HCT116 (cell line): ENCODE results near the gene PROCA1. TPM values are rescaled to one million over a fixed set of nuclear protein-coding genes. Genes with fewer than 3 reads are reported as not detected.
A peak's percentile ranks its signal among the peaks of the same experiment; 100 is the strongest.

Experiments used
- ATAC-seq: fragments of 200-7000 bp; cut with Tn5 transposase; 2 replicates; pipeline ENCODE4 v1.9.1; 2020; ENCODE audit warnings: mild to moderate bottlenecking, moderate library complexity
- BruUV-seq: library from RNA; stranded (reverse); fragments of 400-500 nt; replicated peaks from 2 replicates; lab custom pipeline; 2021; lab: Mats Ljungman, UMichigan
- CTCF ChIA-PET: fragments of 300-600 bp; sonication (Branson Sonifier 250); formaldehyde crosslinking; loops from one replicate; lab custom pipeline; 2021; ENCODE audit warnings: antibody characterized with exemption; lab: Charles Lee
- POLR2A ChIA-PET: fragments of 300-600, 350-600 bp; sonication (Branson Sonifier 250); formaldehyde crosslinking; loops from one replicate; lab custom pipeline; 2021; ENCODE audit warnings: antibody characterized with exemption; lab: Charles Lee
- RAD21 ChIA-PET, 2 experiments: fragments of 300-600 bp; sonication (Branson Sonifier 250); formaldehyde crosslinking; loops; one replicate each; lab custom pipeline; 2023; ENCODE audit warnings: low total read pairs in 2 of 2; ENCODE audit not compliant: uncharacterized antibody in 2 of 2, unreplicated experiment in 2 of 2, low non-redundant PET in 1 of 2; lab: Charles Lee
- DNase-seq: peaks from one replicate; pipeline ENCODE4 v3.0.0-alpha.2; 2010; ENCODE audit warnings: low read depth, low spot score
- H2AFZ ChIP-seq: fragments of 200-600 bp; shearing (Covaris generic), sonication (generic); 2 replicates; pipeline ENCODE4 v1.6.1; 2017; ENCODE audit warnings: low read depth, mixed run types, mixed read lengths, antibody characterized with exemption, low read length; ENCODE audit not compliant: poor library complexity, severe bottlenecking
- H3K27ac ChIP-seq: 2 replicates; pipeline ENCODE4 v1.5.1; 2012; ENCODE audit warnings: low read depth, low read length
- H3K27me3 ChIP-seq: fragments of 200-600 bp; sonication (generic); 2 replicates; pipeline ENCODE4 v1.6.1; 2016; ENCODE audit warnings: mixed run types, low read length, mixed read lengths; ENCODE audit not compliant: insufficient read depth
- H3K36me3 ChIP-seq, 2 experiments: fragments of 200-500 bp in 1 of 2; fragments of 200-600 bp in 1 of 2; sonication (Bioruptor generic) in 1 of 2; sonication (generic) in 1 of 2; 2 replicates each; pipeline versions ENCODE4 v1.5.1 to v1.6.1; 2014 to 2016; ENCODE audit warnings: low read length in 2 of 2, inconsistent platforms in 1 of 2, mixed read lengths in 1 of 2, mixed run types in 1 of 2; ENCODE audit not compliant: insufficient read depth in 2 of 2, control insufficient read depth in 1 of 2
- H3K4me1 ChIP-seq, 2 experiments: fragments of 200-600 bp in 1 of 2; sonication (generic) in 1 of 2; 2 replicates each; pipeline versions ENCODE4 v1.5.1 to v1.6.1; 2012 to 2017; ENCODE audit warnings: low read length in 2 of 2, inconsistent platforms in 1 of 2, mild to moderate bottlenecking in 1 of 2, mixed read lengths in 1 of 2, mixed run types in 1 of 2, moderate library complexity in 1 of 2; ENCODE audit not compliant: insufficient read depth in 2 of 2, control insufficient read depth in 1 of 2
- H3K4me2 ChIP-seq: fragments of 200-600 bp; sonication (generic); 2 replicates; pipeline ENCODE4 v1.6.1; 2017; ENCODE audit warnings: mixed run types, low read length, mixed read lengths
- H3K4me3 ChIP-seq, 2 experiments: fragments of 200-600 bp in 1 of 2; sonication (generic) in 1 of 2; replicated peaks in 1 of 2; 2 replicates each; pipeline ENCODE4 v1.5.1; 2011 to 2016; ENCODE audit warnings: low read length in 2 of 2, control low read depth in 1 of 2, low read depth in 1 of 2, mild to moderate bottlenecking in 1 of 2, mixed read lengths in 1 of 2, mixed run types in 1 of 2
- H3K79me2 ChIP-seq: fragments of 200-600 bp; sonication (generic); 2 replicates; pipeline ENCODE4 v1.6.1; 2017; ENCODE audit warnings: mild to moderate bottlenecking, mixed run types, low read length, moderate library complexity, mixed read lengths; ENCODE audit not compliant: insufficient read depth
- H3K9ac ChIP-seq: fragments of 200-600 bp; sonication (generic); 2 replicates; pipeline ENCODE4 v1.6.1; 2016; ENCODE audit warnings: low read length, mixed read lengths
- H3K9me2 ChIP-seq: fragments of 200-600 bp; sonication (generic), shearing (Covaris generic); 2 replicates; pipeline ENCODE4 v1.6.1; 2017; ENCODE audit warnings: mixed run types, mild to moderate bottlenecking, moderate library complexity; ENCODE audit not compliant: insufficient read depth
- H3K9me3 ChIP-seq, 2 experiments: fragments of 200-500 bp in 1 of 2; fragments of 200-600 bp in 1 of 2; sonication (Bioruptor generic) in 1 of 2; sonication (generic) in 1 of 2; 2 replicates each; pipeline ENCODE4 v1.6.1; 2014 to 2017; ENCODE audit warnings: low read length in 2 of 2, mixed read lengths in 2 of 2, inconsistent platforms in 1 of 2, low read depth in 1 of 2, mild to moderate bottlenecking in 1 of 2, mixed run types in 1 of 2, moderate library complexity in 1 of 2; ENCODE audit not compliant: control insufficient read depth in 1 of 2, insufficient read depth in 1 of 2
- H4K20me1 ChIP-seq: fragments of 200-600 bp; sonication (generic), shearing (Covaris generic); 2 replicates; pipeline ENCODE4 v1.6.1; 2017; ENCODE audit warnings: mixed run types, mild to moderate bottlenecking, moderate library complexity; ENCODE audit not compliant: insufficient read depth
- CBX3 ChIP-seq: IDR thresholded peaks from 2 replicates; pipeline ENCODE4 v1.6.1; 2012; ENCODE audit warnings: low read depth
- CEBPB ChIP-seq: IDR thresholded peaks from 2 replicates; pipeline ENCODE4 v1.6.1; 2012; ENCODE audit warnings: low read depth
- EGR1 ChIP-seq: IDR thresholded peaks from 2 replicates; pipeline ENCODE4 v1.6.1; 2012; ENCODE audit warnings: low read depth
- ELF1 ChIP-seq: IDR thresholded peaks from 2 replicates; pipeline ENCODE4 v1.6.1; 2012; ENCODE audit warnings: low read depth, borderline replicate concordance
- EZH2phosphoT487 ChIP-seq: fragments of 200-600 bp; IDR thresholded peaks from 2 replicates; pipeline ENCODE4 v1.6.1; 2018; ENCODE audit warnings: antibody characterized with exemption, borderline replicate concordance
- FOSL1 ChIP-seq: IDR thresholded peaks from 2 replicates; pipeline ENCODE4 v1.6.1; 2012; ENCODE audit warnings: low read depth
- JUND ChIP-seq: IDR thresholded peaks from 2 replicates; pipeline ENCODE4 v1.6.1; 2012
- POLR2AphosphoS5 ChIP-seq: IDR thresholded peaks from 2 replicates; pipeline ENCODE4 v1.6.1; 2011; ENCODE audit warnings: mild to moderate bottlenecking, low read depth, low read length, moderate library complexity
- SIN3A ChIP-seq: IDR thresholded peaks from 2 replicates; pipeline ENCODE4 v1.6.1; 2012; ENCODE audit warnings: low read depth
- SP1 ChIP-seq: IDR thresholded peaks from 2 replicates; pipeline ENCODE4 v1.6.1; 2012; ENCODE audit warnings: low read depth
- SRF ChIP-seq: IDR thresholded peaks from 2 replicates; pipeline ENCODE4 v1.6.1; 2012; ENCODE audit warnings: low read depth
- TCF7L2 ChIP-seq: IDR thresholded peaks from 2 replicates; pipeline ENCODE4 v1.7.0; 2011; ENCODE audit warnings: borderline replicate concordance, inconsistent platforms; ENCODE audit not compliant: insufficient read depth, insufficient read length; ENCODE audit errors: extremely low read depth
- YY1 ChIP-seq: IDR thresholded peaks from 2 replicates; pipeline ENCODE4 v1.6.1; 2011; ENCODE audit warnings: low read length, low read depth, moderate library complexity, mild to moderate bottlenecking; ENCODE audit not compliant: insufficient replicate concordance; ENCODE audit errors: extremely low read depth
- ZBTB33 ChIP-seq: IDR thresholded peaks from 2 replicates; pipeline ENCODE4 v1.6.1; 2011; ENCODE audit warnings: mild to moderate bottlenecking, low read length, moderate library complexity; ENCODE audit not compliant: insufficient replicate concordance; ENCODE audit errors: extremely low read depth
- ZFX ChIP-seq: fragments of 450-650 bp; IDR thresholded peaks from 2 replicates; pipeline ENCODE4 v1.6.1; 2017
- ZNF274 ChIP-seq: fragments of 200-500 bp; sonication (Bioruptor generic); IDR thresholded peaks from 2 replicates; pipeline ENCODE4 v1.6.1; 2014; ENCODE audit warnings: mild to moderate bottlenecking, low read depth, low read length, inconsistent platforms
- intact Hi-C: fragments of 100-400 bp; cut with micrococcal nuclease; formaldehyde crosslinking; loops from 2 replicates; pipeline ENCODE4 v1.10.0; 2022
- total RNA-seq: library from RNA; stranded (reverse); gene quantifications from one replicate; pipeline ENCODE4 v1.2.1, GENCODE V29; 2021; ENCODE audit not compliant: unreplicated experiment

PROCA1 gene
- total RNA-seq, 1 experiment from 2014 or later: 0.96 TPM

- Histone ChIP-seq H4K20me1 (no peaks in the 10 kb centered on the region), H3K9me2 (no peaks in the 10 kb centered on the region), H3K79me2 (peaks cover 73% of the 10 kb centered on the region), H3K27ac (no peak overlapping the region), H3K27me3 (no peaks in the 10 kb centered on the region), H3K9me3 (0 out of 4 replicates have a peak, but pooled peaks cover 0 to 4% of the 10 kb centered on the region in 2 experiments), H3K4me1 (peaks cover 5 to 9% of the 10 kb centered on the region in 2 experiments; a peak in 3 of 4 replicates), H3K4me3 (no peak overlapping the region), H3K9ac (no peak overlapping the region), H3K36me3 (peaks cover 7 to 29% of the 10 kb centered on the region in 2 experiments), H3K4me2 (no peak overlapping the region; the same call in 1 of the 2 replicates), H2AFZ (no peak overlapping the region)
- ATAC-seq (no peak), DNase-seq (no peak)
- CTCF ChIA-PET: interaction anchor here (1.0 kb wide), 1 partner anchor 11 kb away, joined by 3 read pairs; no protein-coding TSS in a partner anchor
- TF ChIP-seq CBX3 (no peak), FOSL1 (peak; percentile 35; the same call in 1 of the 2 replicates), SRF (no peak), ZFX (no peak)
- intact Hi-C loops: no loop called here
- POLR2A ChIA-PET: interaction anchor here (0.8 kb wide), 1 partner anchor 11 kb away, joined by 3 read pairs; no protein-coding TSS in a partner anchor
- RAD21 ChIA-PET: no interaction called here
- BruUV-seq: no TSS peak
These were observed 53.9 kb downstream of the PROCA1 start for GRCh38 chr17:28657756-28658155.

GRCh38 chr17:28655160-28655559 is 56.5 kb downstream of the PROCA1 start:
- DNase-seq: no peak
- Histone ChIP-seq H3K4me1 (peaks cover 0 to 5% of the 10 kb centered on the region in 2 experiments; a peak in 2 of 4 replicates), H3K9me3 (0 out of 4 replicates have a peak, but pooled peaks cover 0 to 4% of the 10 kb centered on the region in 2 experiments), H3K9me2 (no peaks in the 10 kb centered on the region), H3K79me2 (peaks cover 58% of the 10 kb centered on the region), H3K4me2 (no peak overlapping the region), H3K4me3 (no peak overlapping the region), H3K36me3 (peaks cover 12 to 33% of the 10 kb centered on the region in 2 experiments), H4K20me1 (no peaks in the 10 kb centered on the region), H3K9ac (no peak overlapping the region), H2AFZ (no peak overlapping the region), H3K27ac (no peak overlapping the region), H3K27me3 (no peaks in the 10 kb centered on the region)
- ChIA-PET POLR2A (no interaction called here), CTCF (no interaction called here), RAD21 (no interaction called here)
- TF ChIP-seq JUND (no peak), CEBPB (no peak), ZNF274 (no peak), SIN3A (no peak), EGR1 (no peak), POLR2AphosphoS5 (no peak), ZBTB33 (no peak), SP1 (no peak), TCF7L2 (no peak), CBX3 (no peak), SRF (no peak), EZH2phosphoT487 (no peak), ZFX (no peak), YY1 (no peak), FOSL1 (no peak), ELF1 (no peak)
- intact Hi-C loops: no loop called here
- BruUV-seq: no TSS peak
- no peak for ATAC-seq
